Trophoblast cell (in vitro differentiated cells and primary cell): ENCODE measurements around the gene SSC5D.

Experiments
- DNase-seq, 2 donors: peaks; one replicate each; pipeline ENCODE4 v3.0.0-alpha.2; 2016
- H2AFZ ChIP-seq: 2 replicates; pipeline ENCODE4 v1.6.1; 2013; ENCODE audit warnings: low read length, moderate library complexity, mild to moderate bottlenecking; ENCODE audit not compliant: insufficient read depth, poor library complexity
- H2AK5ac ChIP-seq: 2 replicates; pipeline ENCODE4 v1.6.1; 2013; ENCODE audit warnings: mild to moderate bottlenecking, low read length
- H2BK120ac ChIP-seq: 2 replicates; pipeline ENCODE4 v1.6.1; 2013; ENCODE audit warnings: low read length, mild to moderate bottlenecking, moderate library complexity; ENCODE audit not compliant: insufficient read depth, poor library complexity
- H2BK12ac ChIP-seq: 2 replicates; pipeline ENCODE4 v1.6.1; 2013; ENCODE audit warnings: mild to moderate bottlenecking, low read length, moderate library complexity
- H2BK5ac ChIP-seq: 2 replicates; pipeline ENCODE4 v1.6.1; 2013; ENCODE audit warnings: low read length, low read depth, moderate library complexity, mild to moderate bottlenecking; ENCODE audit not compliant: poor library complexity
- H3K14ac ChIP-seq: 2 replicates; pipeline ENCODE4 v1.6.1; 2013; ENCODE audit warnings: mild to moderate bottlenecking, low read length
- H3K18ac ChIP-seq: 2 replicates; pipeline ENCODE4 v1.6.1; 2013; ENCODE audit warnings: mild to moderate bottlenecking, low read length
- H3K23ac ChIP-seq: 2 replicates; pipeline ENCODE4 v1.6.1; 2013; ENCODE audit warnings: low read length
- H3K27ac ChIP-seq: 2 replicates; pipeline ENCODE4 v1.5.1; 2013; ENCODE audit warnings: low read depth, mild to moderate bottlenecking, inconsistent platforms, low read length, moderate library complexity
- H3K27me3 ChIP-seq: 2 replicates; pipeline ENCODE4 v1.6.1; 2013; ENCODE audit warnings: inconsistent platforms, mild to moderate bottlenecking, low read length, moderate library complexity; ENCODE audit not compliant: insufficient read depth
- H3K36me3 ChIP-seq, 2 experiments: 1 replicate in 1 of 2; 2 replicates in 1 of 2; pipeline ENCODE4 v1.6.1; 2013; ENCODE audit warnings: low read length in 2 of 2, mild to moderate bottlenecking in 2 of 2, moderate library complexity in 1 of 2; ENCODE audit not compliant: insufficient read depth in 2 of 2, control insufficient read depth in 1 of 2
- H3K4ac ChIP-seq: 2 replicates; pipeline ENCODE4 v1.6.1; 2013; ENCODE audit warnings: low read depth, mild to moderate bottlenecking, low read length, moderate library complexity
- H3K4me1 ChIP-seq, 2 experiments: 1 replicate in 1 of 2; 2 replicates in 1 of 2; pipeline ENCODE4 v1.6.1; 2013; ENCODE audit warnings: low read length in 2 of 2, mild to moderate bottlenecking in 2 of 2, moderate library complexity in 1 of 2; ENCODE audit not compliant: insufficient read depth in 2 of 2, control insufficient read depth in 1 of 2
- H3K4me2 ChIP-seq: 2 replicates; pipeline ENCODE4 v1.6.1; 2013; ENCODE audit warnings: inconsistent platforms, mild to moderate bottlenecking, low read length, moderate library complexity
- H3K4me3 ChIP-seq: 2 replicates; pipeline ENCODE4 v1.5.1; 2013; ENCODE audit warnings: mild to moderate bottlenecking, low read depth, low read length, inconsistent platforms
- H3K79me1 ChIP-seq: one replicate; pipeline ENCODE4 v1.6.1; 2013; ENCODE audit warnings: low read length
- H3K79me2 ChIP-seq: 2 replicates; pipeline ENCODE4 v1.6.1; 2013; ENCODE audit warnings: low read length, mild to moderate bottlenecking; ENCODE audit not compliant: control insufficient read depth, insufficient read depth, poor library complexity
- H3K9ac ChIP-seq: 2 replicates; pipeline ENCODE4 v1.6.1; 2013; ENCODE audit warnings: mild to moderate bottlenecking, low read length
- H3K9me3 ChIP-seq: 2 replicates; pipeline ENCODE4 v1.6.1; 2013; ENCODE audit warnings: low read depth, mild to moderate bottlenecking, control low read depth, inconsistent platforms, low read length; ENCODE audit not compliant: insufficient read depth
- H4K12ac ChIP-seq: 2 replicates; pipeline ENCODE4 v1.6.1; 2013; ENCODE audit warnings: low read depth, mild to moderate bottlenecking, low read length, moderate library complexity
- H4K8ac ChIP-seq: 2 replicates; pipeline ENCODE4 v1.6.1; 2013; ENCODE audit warnings: low read depth, mild to moderate bottlenecking, low read length, moderate library complexity
- H4K91ac ChIP-seq: one replicate; pipeline ENCODE4 v1.6.1; 2013; ENCODE audit warnings: low read depth, mild to moderate bottlenecking, low read length, moderate library complexity
- WGBS: extraction: QIAGEN DNeasy Blood & Tissue Kit; methylation state at CpG from one replicate; pipeline ENCODE4 v1.1.7; 2013; ENCODE audit warnings: missing lambda C conversion rate; ENCODE audit not compliant: insufficient read length, insufficient coverage; ENCODE audit errors: extremely low coverage; 5-methylcytosine and 5-hydroxymethylcytosine counted together

The SSC5D gene

DNA sequence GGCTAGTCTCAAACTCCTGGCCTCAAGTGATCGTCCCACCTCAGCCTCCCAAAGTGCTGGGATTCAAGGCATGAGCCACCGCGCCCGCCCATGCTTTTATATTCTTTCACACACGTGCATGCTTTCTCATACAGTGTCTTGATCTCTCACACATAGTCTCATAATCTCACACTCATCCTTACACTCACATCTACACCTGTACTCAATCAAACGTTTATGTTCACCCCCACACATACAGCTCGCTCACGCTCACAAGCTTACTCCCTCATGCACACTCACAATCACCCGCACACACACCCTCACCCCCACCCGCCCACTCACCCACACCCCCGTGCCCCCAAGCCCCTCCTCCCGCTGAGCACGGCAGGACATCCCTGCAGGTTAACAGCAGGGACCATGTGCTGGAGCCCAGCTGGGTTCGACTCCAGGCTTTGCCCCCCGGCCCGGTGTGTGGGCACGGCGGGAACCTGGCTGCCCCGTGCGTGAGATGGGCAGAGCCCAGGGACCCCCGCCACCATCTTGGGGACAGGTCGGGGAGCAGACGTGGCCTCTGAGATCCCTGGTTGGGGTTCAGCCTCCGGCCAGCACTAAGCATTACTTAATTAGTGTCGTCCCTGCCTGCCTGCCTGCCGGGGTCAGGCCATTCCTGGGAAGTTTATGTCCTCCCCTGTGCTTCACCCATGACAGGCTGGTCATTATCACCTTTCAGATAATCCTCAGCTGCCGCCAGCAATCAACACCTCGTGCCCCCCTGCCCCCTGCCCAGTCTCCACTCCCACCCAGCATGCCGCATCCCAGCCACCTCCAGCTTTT is 37.3 kb downstream of the SSC5D start:
- H3K14ac ChIP-seq = no peak overlapping the region
- H2AFZ ChIP-seq = no peak overlapping the region
- no peak overlapping the region for H4K8ac ChIP-seq
- no peak overlapping the region for H2AK5ac ChIP-seq
- no peaks in the 10 kb centered on the region for H3K79me1 ChIP-seq
- H3K27me3 ChIP-seq = no peaks in the 10 kb centered on the region
- H3K4me3 ChIP-seq = no peak overlapping the region
- no peak overlapping the region for H3K23ac ChIP-seq
- H3K9me3 ChIP-seq = peaks cover 11% of the 10 kb centered on the region
- H3K4ac ChIP-seq = no peak overlapping the region
- no peaks in the 10 kb centered on the region for H3K36me3 ChIP-seq
- no peak overlapping the region for H4K12ac ChIP-seq
- H2BK5ac ChIP-seq = no peak overlapping the region
- H2BK12ac ChIP-seq = no peak overlapping the region
- no peaks in the 10 kb centered on the region for H3K79me2 ChIP-seq
- WGBS = 100% methylated on average over 5 of the region's 29 CpGs
- H3K18ac ChIP-seq = no peak overlapping the region
- no peak overlapping the region for H3K4me2 ChIP-seq
- H3K9ac ChIP-seq = no peak overlapping the region
- no peak overlapping the region for H2BK120ac ChIP-seq
- H3K4me1 ChIP-seq = no peaks in the 10 kb centered on the region
- H4K91ac ChIP-seq = no peak overlapping the region
- no peak overlapping the region for H3K27ac ChIP-seq
- DNase-seq = no peak

DNA sequence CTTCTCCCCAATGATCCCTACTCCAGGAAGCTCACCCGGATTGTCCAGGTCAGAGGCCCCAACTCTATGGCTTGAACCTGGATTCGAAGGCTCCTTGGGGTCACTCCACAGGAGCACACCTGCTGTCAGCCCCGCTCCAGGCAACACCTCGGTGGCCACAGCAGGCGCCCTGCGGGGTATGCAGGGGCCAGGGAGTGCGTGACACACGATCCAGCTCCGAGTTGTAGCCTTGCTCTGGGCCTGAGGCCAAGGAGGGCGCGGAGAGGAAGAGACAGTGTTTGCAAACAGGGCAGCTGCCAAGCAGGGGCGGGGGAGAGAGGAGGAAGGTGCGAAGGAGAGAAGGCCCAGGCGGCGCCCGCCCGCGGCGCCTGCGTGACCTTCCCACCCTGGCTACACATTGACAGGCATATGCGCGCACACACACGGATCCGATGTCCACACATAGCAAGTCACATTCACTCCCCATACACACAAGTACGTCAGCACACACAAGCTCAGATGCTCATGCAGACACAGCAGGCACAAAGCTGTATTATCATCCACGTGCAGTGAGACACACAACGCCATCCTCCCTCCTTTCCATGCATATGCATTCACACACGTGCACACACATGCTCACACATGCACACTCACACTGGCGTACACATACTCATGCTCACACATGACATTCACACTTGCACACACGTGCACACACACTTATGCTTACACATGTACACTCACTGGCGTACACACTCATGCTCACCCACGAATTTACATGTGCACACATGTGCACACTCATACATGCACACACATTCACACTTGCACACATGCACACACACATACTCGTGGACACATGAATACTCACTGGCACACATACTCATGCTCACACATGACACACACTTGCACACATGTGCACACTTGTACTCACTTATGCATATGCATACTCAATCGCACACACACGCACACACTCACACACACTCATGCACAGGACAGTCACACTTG is 38.3 kb downstream of the SSC5D start:
- Histone ChIP-seq H3K36me3 (no peaks in the 10 kb centered on the region), H3K14ac (no peak overlapping the region), H3K27me3 (no peaks in the 10 kb centered on the region), H3K18ac (no peak overlapping the region), H3K4ac (no peak overlapping the region), H3K9me3 (peaks cover 11% of the 10 kb centered on the region), H2BK12ac (no peak overlapping the region), H2AFZ (no peak overlapping the region), H3K4me3 (peak overlapping the region; percentile 27), H3K4me1 (no peaks in the 10 kb centered on the region), H3K79me2 (no peaks in the 10 kb centered on the region), H3K23ac (peak overlapping the region; percentile 58), H3K27ac (no peak overlapping the region), H3K9ac (no peak overlapping the region), H3K4me2 (no peak overlapping the region), H3K79me1 (no peaks in the 10 kb centered on the region), H4K91ac (no peak overlapping the region), H4K12ac (no peak overlapping the region), H2BK5ac (no peak overlapping the region), H4K8ac (no peak overlapping the region), H2BK120ac (no peak overlapping the region), H2AK5ac (no peak overlapping the region)
- no peak for DNase-seq
- no CpG with 5 or more reads among the region's 35 CpGs for WGBS

DNA sequence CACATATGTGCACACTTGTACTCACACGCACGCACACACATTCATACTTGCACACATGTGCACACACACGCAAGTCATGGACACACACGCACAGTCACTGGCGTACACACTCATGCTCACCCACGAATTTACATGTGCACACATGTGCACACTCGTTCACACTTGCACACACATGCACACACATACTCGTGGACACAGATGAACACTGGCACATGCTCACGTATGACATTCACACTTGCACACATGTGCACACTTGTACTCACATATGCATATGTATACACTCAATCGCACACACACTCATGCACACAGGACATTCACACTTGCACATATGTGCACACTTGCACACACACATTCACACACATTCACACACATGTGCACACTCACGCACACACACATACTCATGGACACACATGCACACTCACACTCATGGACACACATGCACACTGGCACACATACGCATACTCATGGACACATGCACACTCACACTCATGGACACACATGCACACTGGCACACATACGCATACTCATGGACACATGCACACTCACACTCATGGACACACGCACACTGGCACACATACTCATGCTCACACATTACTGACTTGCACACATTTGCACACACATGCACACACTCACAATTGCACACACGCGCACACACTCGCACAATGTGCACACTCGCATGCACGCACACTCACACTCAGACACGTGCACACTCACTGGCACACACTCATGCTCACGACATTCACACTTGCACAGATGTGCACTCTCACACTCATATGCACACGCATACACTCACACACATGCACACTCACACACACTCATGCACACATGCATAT is 39.2 kb downstream of the SSC5D start:
- Histone ChIP-seq H3K23ac (no peak overlapping the region), H3K27me3 (no peaks in the 10 kb centered on the region), H2BK120ac (no peak overlapping the region), H4K91ac (no peak overlapping the region), H2BK5ac (no peak overlapping the region), H3K79me1 (no peaks in the 10 kb centered on the region), H3K9me3 (peaks cover 11% of the 10 kb centered on the region), H3K4me1 (no peaks in the 10 kb centered on the region), H2AFZ (no peak overlapping the region), H4K12ac (no peak overlapping the region), H3K27ac (no peak overlapping the region), H3K36me3 (no peaks in the 10 kb centered on the region), H3K79me2 (no peaks in the 10 kb centered on the region), H3K14ac (no peak overlapping the region), H4K8ac (no peak overlapping the region), H3K9ac (no peak overlapping the region), H2AK5ac (no peak overlapping the region), H3K4ac (no peak overlapping the region), H2BK12ac (no peak overlapping the region), H3K18ac (no peak overlapping the region), H3K4me3 (peak overlapping the region; percentile 27), H3K4me2 (no peak overlapping the region)
- no peak for DNase-seq
- WGBS = no CpG with 5 or more reads among the region's 22 CpGs
